HL-60 (cell line): ENCODE measurements around the gene TGFBR3L.

ENCODE experiments used
- CTCF ChIP-seq: IDR thresholded peaks from one replicate; pipeline ENCODE4 v1.5.1; 2011; ENCODE audit warnings: low read length, control low read depth, inconsistent platforms; ENCODE audit not compliant: insufficient read depth
- GABPA ChIP-seq: IDR thresholded peaks from 2 replicates; pipeline ENCODE4 v1.6.1; 2012; ENCODE audit warnings: low read depth
- SPI1 ChIP-seq: IDR thresholded peaks from 2 replicates; pipeline ENCODE4 v1.6.1; 2012; ENCODE audit warnings: low read depth, mild to moderate bottlenecking, borderline replicate concordance

- TF ChIP-seq CTCF = no peak
- TF ChIP-seq GABPA = no peak
- TF ChIP-seq SPI1 = no peak
Observed at GRCh38 chr19:7953576-7953975, 38.9 kb downstream of the TGFBR3L start.
